HepG2 (cell line): Measurements from ENCODE around the gene TPRG1. TPM values are rescaled to one million over a fixed set of nuclear protein-coding genes. Genes with fewer than 3 reads are reported as not detected.

ENCODE experiments used
- ATAC-seq: fragments of 200-7000 bp; cut with Tn5 transposase; 3 replicates; pipeline ENCODE4 v1.9.1; 2020; ENCODE audit warnings: mild to moderate bottlenecking, moderate library complexity
- BruUV-seq: library from RNA; stranded (reverse); fragments of 400-500 nt; replicated peaks from 2 replicates; lab custom pipeline; 2021; lab: Mats Ljungman, UMichigan
- CTCF ChIA-PET: fragments of 300-600 bp; formaldehyde crosslinking; extraction: SDS; loops from one replicate; lab custom pipeline; 2021; ENCODE audit warnings: low total read pairs, inconsistent platforms, low intra/inter-chr PET ratio; lab: Yijun Ruan, JAX
- POLR2A ChIA-PET: fragments of 350-600 bp; sonication (Branson Sonifier 250); formaldehyde crosslinking; loops from one replicate; lab custom pipeline; 2020; ENCODE audit warnings: antibody characterized with exemption, inconsistent platforms; lab: Yijun Ruan, JAX
- DNase-seq: peaks from one replicate; pipeline ENCODE4 v3.0.0-alpha.2; 2015; ENCODE audit warnings: low spot score
- FAIRE-seq: peaks from 3 replicates; lab custom pipeline; 2011; peaks lifted over from hg19 to GRCh38; lab: Jason Lieb, UNC
- H2AFZ ChIP-seq: one replicate; pipeline ENCODE4 v1.6.1; 2011; ENCODE audit warnings: low read length, inconsistent platforms
- H3K27ac ChIP-seq: fragments of 300-600 bp; 3 replicates; pipeline ENCODE4 v1.8.0; 2011; ENCODE audit warnings: mixed run types, mild to moderate bottlenecking, mixed read lengths, low read length, inconsistent platforms; ENCODE audit not compliant: insufficient read depth; ENCODE audit errors: extremely low read length
- H3K27me3 ChIP-seq, 2 experiments: fragments of 200-600 bp in 1 of 2; 2 replicates in 1 of 2; 3 replicates in 1 of 2; pipeline versions ENCODE4 v1.6.0 to v1.8.0; 2011; ENCODE audit warnings: low read length in 2 of 2, mild to moderate bottlenecking in 2 of 2, moderate library complexity in 2 of 2, inconsistent platforms in 1 of 2; ENCODE audit not compliant: insufficient read depth in 2 of 2, control insufficient read depth in 1 of 2
- H3K36me3 ChIP-seq, 2 experiments: fragments of 200-600 bp in 1 of 2; replicated peaks in 1 of 2; 2 replicates in 1 of 2; 3 replicates in 1 of 2; pipeline versions ENCODE4 v1.5.1 to v1.8.0; 2011; ENCODE audit warnings: low read length in 2 of 2, inconsistent platforms in 1 of 2; ENCODE audit not compliant: insufficient read depth in 2 of 2, control insufficient read depth in 1 of 2
- H3K4me1 ChIP-seq: 2 replicates; pipeline ENCODE4 v1.5.1; 2012; ENCODE audit warnings: low read length, inconsistent platforms; ENCODE audit not compliant: insufficient read depth
- H3K4me2 ChIP-seq: 2 replicates; pipeline ENCODE4 v1.6.0; 2011; ENCODE audit warnings: low read depth, low read length, inconsistent platforms
- H3K4me3 ChIP-seq, 3 experiments: fragments of 200-600 bp in 1 of 3; sonication (generic), shearing (Covaris generic) in 1 of 3; replicated peaks in 1 of 3; 2 replicates each; pipeline ENCODE4 v1.5.1; 2011 to 2016; ENCODE audit warnings: low read length in 3 of 3, inconsistent platforms in 2 of 3, low read depth in 2 of 3, mild to moderate bottlenecking in 2 of 3, control low read depth in 1 of 3, mixed read lengths in 1 of 3; ENCODE audit not compliant: insufficient read depth in 1 of 3
- H3K79me2 ChIP-seq: one replicate; pipeline ENCODE4 v1.6.1; 2011; ENCODE audit warnings: low read length, inconsistent platforms; ENCODE audit not compliant: insufficient read depth
- H3K9ac ChIP-seq: 2 replicates; pipeline ENCODE4 v1.6.0; 2011; ENCODE audit warnings: mild to moderate bottlenecking, low read depth, low read length, inconsistent platforms; ENCODE audit not compliant: insufficient read depth
- H3K9me3 ChIP-seq: 2 replicates; pipeline ENCODE4 v1.5.1; 2012; ENCODE audit warnings: mild to moderate bottlenecking, low read length
- H4K20me1 ChIP-seq: 2 replicates; pipeline ENCODE4 v1.6.0; 2011; ENCODE audit warnings: inconsistent platforms, mild to moderate bottlenecking, low read length, moderate library complexity; ENCODE audit not compliant: insufficient read depth
- ARHGAP35 ChIP-seq: sonication (generic); formaldehyde crosslinking; IDR thresholded peaks from 2 replicates; pipeline ENCODE4 v1.9.0; 2022; ENCODE audit warnings: mild to moderate bottlenecking, inconsistent platforms, moderate library complexity, missing genetic modification reagents, borderline replicate concordance
- ATM ChIP-seq: fragments of 450-650 bp; IDR thresholded peaks from 2 replicates; pipeline ENCODE4 v1.7.1; 2017; ENCODE audit warnings: mild to moderate bottlenecking, borderline replicate concordance
- CSRNP2 ChIP-seq: sonication (generic); formaldehyde crosslinking; conservative IDR thresholded peaks from 2 replicates; pipeline ENCODE4 v1.8.0; 2022; ENCODE audit warnings: low read depth, missing genetic modification reagents
- HNRNPK ChIP-seq: fragments of 200-400 bp; formaldehyde crosslinking; IDR thresholded peaks from 2 replicates; pipeline ENCODE4 v1.6.1; 2018; ENCODE audit warnings: low read length, low read depth, moderate library complexity, mild to moderate bottlenecking; ENCODE audit not compliant: poor library complexity, severe bottlenecking
- NR2C2 ChIP-seq: sonication (generic); formaldehyde crosslinking; IDR thresholded peaks from 2 replicates; pipeline ENCODE4 v1.4.0; 2020; ENCODE audit warnings: missing genetic modification reagents, mild to moderate bottlenecking, moderate library complexity, borderline replicate concordance
- PAXIP1 ChIP-seq: sonication (generic); formaldehyde crosslinking; conservative IDR thresholded peaks from 2 replicates; pipeline ENCODE4 v1.4.0; 2020; ENCODE audit warnings: mild to moderate bottlenecking, missing genetic modification reagents, moderate library complexity
- PRMT3 ChIP-seq: sonication (generic); formaldehyde crosslinking; IDR thresholded peaks from 2 replicates; pipeline ENCODE4 v1.8.1; 2022; ENCODE audit warnings: low read depth, mild to moderate bottlenecking, moderate library complexity, missing genetic modification reagents, borderline replicate concordance
- THAP8 ChIP-seq: sonication (generic); formaldehyde crosslinking; IDR thresholded peaks from 2 replicates; pipeline ENCODE4 v1.5.1; 2020; ENCODE audit warnings: missing genetic modification reagents, mild to moderate bottlenecking, borderline replicate concordance
- ZNF142 ChIP-seq: sonication (generic); formaldehyde crosslinking; IDR thresholded peaks from 2 replicates; pipeline ENCODE4 v1.4.0; 2020; ENCODE audit warnings: missing genetic modification reagents
- WGBS: methylation state at CpG from one replicate; pipeline ENCODE4 v1.1.6; 2017; ENCODE audit warnings: low lambda C conversion rate; 5-methylcytosine and 5-hydroxymethylcytosine counted together
- in situ Hi-C: cut with HindIII; loops from 2 replicates; pipeline ENCODE4 v1.10.0; 2017; ENCODE audit warnings: low pct_unique_long_range_greater_than_20kb; ENCODE audit not compliant: extremely low pct_ligation_motif_present
- intact Hi-C: fragments of 100-400 bp; cut with micrococcal nuclease; formaldehyde crosslinking; loops from one replicate; pipeline ENCODE4 v1.10.0; 2022; ENCODE audit not compliant: unreplicated experiment
- polyA plus RNA-seq, 8 experiments: library from polyadenylated mRNA; depleted of rRNA in 3 of 8; stranded (reverse) in 7 of 8; unstranded in 1 of 8; fragments of >200 nt; fragmentation: Illumina TruSeq in 4 of 8; extraction: Trizol in 4 of 8; gene quantifications; 2 replicates each; pipeline versions ENCODE4 v1.2.1 to v1.2.3, GENCODE V29; 2011 to 2016; ENCODE audit warnings: low read depth in 4 of 8, missing spikeins in 1 of 8, mixed read lengths in 1 of 8; ENCODE audit not compliant: insufficient read depth in 1 of 8
- total RNA-seq, 5 experiments: library from RNA; depleted of rRNA; stranded (reverse); fragments of >200 nt; fragmentation: Illumina TruSeq; extraction: Trizol; gene quantifications; 2 replicates each; pipeline ENCODE4 v1.2.3, GENCODE V29; 2016; ENCODE audit warnings: low read depth in 1 of 5
- TF ChIP-seq, protein P1 (sequence below): IDR thresholded peaks from 2 replicates; pipeline ENCODE4 v1.6.1; 2016; ENCODE audit warnings: low read depth, borderline replicate concordance

The TPRG1 gene
- total and polyA plus RNA-seq, 2 of the 13 experiments (the other 11 are each of a cell fraction or from before 2014, with no cell fraction given): 0.17 TPM; not detected in 1

- Histone ChIP-seq H3K4me2 (no peak overlapping the region), H3K27me3 (peaks cover 0 to 10% of the 10 kb centered on the region in 2 experiments; a peak in 2 of 5 replicates), H3K4me3 (no peak overlapping the region), H3K9ac (no peak overlapping the region), H3K27ac (no peak overlapping the region), H3K4me1 (no peaks in the 10 kb centered on the region), H3K9me3 (no peaks in the 10 kb centered on the region), H4K20me1 (no peaks in the 10 kb centered on the region), H3K36me3 (no peaks in the 10 kb centered on the region), H2AFZ (no peak overlapping the region), H3K79me2 (no peaks in the 10 kb centered on the region)
- intact Hi-C loops: no loop called here
- POLR2A ChIA-PET: no interaction called here
- ATAC-seq: no peak
- in situ Hi-C loops: no loop called here
- TF ChIP-seq NR2C2 (CRISPR knock-in tag) (no peak), ARHGAP35 (CRISPR knock-in tag) (no peak), PAXIP1 (CRISPR knock-in tag) (no peak), HNRNPK (no peak), PRMT3 (CRISPR knock-in tag) (no peak), ATM (no peak), ZNF142 (CRISPR knock-in tag) (no peak), THAP8 (CRISPR knock-in tag) (no peak), CSRNP2 (no peak)
- TF ChIP-seq, protein P1, sequence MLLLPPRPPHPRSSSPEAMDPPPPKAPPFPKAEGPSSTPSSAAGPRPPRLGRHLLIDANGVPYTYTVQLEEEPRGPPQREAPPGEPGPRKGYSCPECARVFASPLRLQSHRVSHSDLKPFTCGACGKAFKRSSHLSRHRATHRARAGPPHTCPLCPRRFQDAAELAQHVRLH (CRISPR knock-in tag): no peak
- no peak for FAIRE-seq
- no peak for DNase-seq
- no TSS peak for BruUV-seq
- 32% methylated on average over 10 of the region's 11 CpGs for WGBS
- CTCF ChIA-PET: no interaction called here
These were observed 14.4 kb upstream of the TPRG1 start for GRCh38 chr3:189157232-189158007.
